Activated T-helper 2 cell treated with anti-CD3 and anti-CD28 coated beads, Interferon-gamma antibody, Interleukin-2, Interleukin-4, amounts not matched to agents 10 μg/mL and 5 μg/mL and 100 μg/mL, durations not matched to agents 14 hours and 24 hours and 36 hours (primary cell): ENCODE measurements around the gene C4BPB. TPM values are rescaled to one million over a fixed set of nuclear protein-coding genes. Genes with fewer than 3 reads are reported as not detected.

ENCODE experiments used
- DNase-seq: peaks from one replicate; pipeline ENCODE4 v3.0.0; 2021; ENCODE audit warnings: low spot score
- H3K27ac Mint-ChIP-seq: one replicate; pipeline ENCODE4 v1.8.0; 2021; ENCODE audit warnings: mixed read lengths
- H3K27me3 Mint-ChIP-seq: one replicate; pipeline ENCODE4 v1.8.0; 2021; ENCODE audit warnings: low read depth, mixed read lengths
- H3K36me3 Mint-ChIP-seq: one replicate; pipeline ENCODE4 v1.8.0; 2021; ENCODE audit warnings: low read depth, mixed read lengths
- H3K4me1 Mint-ChIP-seq: one replicate; pipeline ENCODE4 v1.8.0; 2021; ENCODE audit warnings: low read depth, mixed read lengths
- H3K4me3 Mint-ChIP-seq: one replicate; pipeline ENCODE4 v1.8.0; 2021; ENCODE audit warnings: low read depth, mild to moderate bottlenecking, moderate library complexity, mixed read lengths
- H3K9me3 Mint-ChIP-seq: one replicate; pipeline ENCODE4 v1.8.0; 2021; ENCODE audit warnings: mixed read lengths
- intact Hi-C: fragments of 100-400 bp; cut with micrococcal nuclease; formaldehyde crosslinking; loops from one replicate; pipeline ENCODE4 v1.15.1; 2023
- total RNA-seq: library from RNA; stranded (reverse); gene quantifications from 2 replicates; pipeline ENCODE4 v1.2.3, GENCODE V29; 2022

The C4BPB gene
- total RNA-seq, 1 donor from 2014 or later = 0.23 TPM

DNA sequence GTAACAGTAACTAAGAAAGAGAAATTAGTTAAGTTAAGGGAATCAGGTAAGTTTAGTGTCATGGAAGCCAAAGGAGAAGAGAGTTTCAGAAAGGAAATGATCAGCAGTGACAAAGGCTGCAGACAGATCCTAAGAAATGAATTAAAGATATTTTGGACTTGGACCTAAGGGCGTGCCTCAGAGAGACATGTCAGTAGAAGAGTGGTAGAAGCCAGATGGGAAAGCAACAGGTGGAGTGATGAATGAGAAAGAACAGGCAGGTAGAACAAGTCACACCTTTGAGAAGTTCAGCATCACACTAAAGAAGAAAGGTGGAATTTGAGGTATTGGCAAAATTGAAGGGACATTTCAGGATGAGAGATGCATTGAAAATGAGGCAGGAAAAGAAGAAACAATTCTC, 14.0 kb downstream of the C4BPB start:
- H3K27ac Mint-ChIP-seq = no peak overlapping the region
- no peaks in the 10 kb centered on the region for H3K9me3 Mint-ChIP-seq
- H3K4me3 Mint-ChIP-seq = no peak overlapping the region
- DNase-seq = no peak
- peaks cover 6% of the 10 kb centered on the region for H3K4me1 Mint-ChIP-seq
- peaks cover 16% of the 10 kb centered on the region for H3K27me3 Mint-ChIP-seq
- intact Hi-C loops = no loop called here
- no peaks in the 10 kb centered on the region for H3K36me3 Mint-ChIP-seq

DNA sequence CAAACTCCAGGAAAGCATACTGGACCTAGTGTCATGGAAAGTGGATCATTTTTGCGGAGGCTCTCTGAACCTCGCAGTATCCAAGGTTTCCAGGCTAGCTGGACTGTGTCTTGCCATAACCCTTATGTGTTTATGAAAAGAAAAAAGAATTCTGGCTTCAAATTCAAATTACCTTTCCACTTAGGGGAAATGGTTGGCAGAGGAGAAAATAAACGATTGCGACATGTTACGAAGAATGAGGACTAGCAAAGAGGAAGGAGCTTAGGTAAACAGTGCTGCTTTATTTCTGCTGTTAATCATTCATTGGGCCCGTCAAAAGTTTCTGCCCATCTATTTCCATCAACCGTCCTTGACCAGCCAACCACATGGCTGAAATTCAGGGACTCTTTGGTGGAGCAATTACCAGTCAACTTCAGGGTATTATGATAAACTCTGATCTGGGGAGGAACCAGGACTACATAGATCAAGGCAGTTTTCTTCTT, 15.3 kb downstream of the C4BPB start, which contains the start of gene C4BPA:
Gene C4BPA, plus strand, starts transcription at position 342 of the 482 bp plus-strand sequence. CDS start 8,793 bp downstream, outside the sequence.
- Mint-ChIP-seq H3K4me1 (no peaks in the 10 kb centered on the region), H3K9me3 (no peaks in the 10 kb centered on the region), H3K27ac (no peak within 1 kb of the TSS), H3K36me3 (no peaks in the 10 kb centered on the region), H3K27me3 (peaks cover 18% of the 10 kb centered on the region), H3K4me3 (no peak within 1 kb of the TSS)
- no peak for DNase-seq
- intact Hi-C loops = no loop called here

DNA sequence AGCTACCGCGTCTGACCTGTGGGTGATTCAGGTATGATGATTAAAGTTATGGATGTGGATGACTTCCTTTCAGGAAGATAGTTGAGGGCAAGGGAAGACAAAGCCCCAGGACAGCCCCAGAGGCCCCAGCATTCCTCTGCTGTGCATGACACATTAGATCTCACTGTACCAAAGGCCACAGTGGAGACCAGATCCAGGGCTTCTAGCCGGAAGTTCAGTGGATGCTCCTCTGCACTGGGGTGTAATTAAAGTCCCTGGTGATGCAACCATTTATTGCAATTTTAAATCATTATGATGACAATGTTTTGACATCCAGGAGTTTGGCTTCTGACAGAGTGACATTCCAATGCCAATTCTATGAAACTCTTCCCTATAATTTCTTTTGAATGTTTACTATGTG, 20.3 kb downstream of the C4BPB start:
- H3K4me1 Mint-ChIP-seq = no peaks in the 10 kb centered on the region
- intact Hi-C loops = no loop called here

DNA sequence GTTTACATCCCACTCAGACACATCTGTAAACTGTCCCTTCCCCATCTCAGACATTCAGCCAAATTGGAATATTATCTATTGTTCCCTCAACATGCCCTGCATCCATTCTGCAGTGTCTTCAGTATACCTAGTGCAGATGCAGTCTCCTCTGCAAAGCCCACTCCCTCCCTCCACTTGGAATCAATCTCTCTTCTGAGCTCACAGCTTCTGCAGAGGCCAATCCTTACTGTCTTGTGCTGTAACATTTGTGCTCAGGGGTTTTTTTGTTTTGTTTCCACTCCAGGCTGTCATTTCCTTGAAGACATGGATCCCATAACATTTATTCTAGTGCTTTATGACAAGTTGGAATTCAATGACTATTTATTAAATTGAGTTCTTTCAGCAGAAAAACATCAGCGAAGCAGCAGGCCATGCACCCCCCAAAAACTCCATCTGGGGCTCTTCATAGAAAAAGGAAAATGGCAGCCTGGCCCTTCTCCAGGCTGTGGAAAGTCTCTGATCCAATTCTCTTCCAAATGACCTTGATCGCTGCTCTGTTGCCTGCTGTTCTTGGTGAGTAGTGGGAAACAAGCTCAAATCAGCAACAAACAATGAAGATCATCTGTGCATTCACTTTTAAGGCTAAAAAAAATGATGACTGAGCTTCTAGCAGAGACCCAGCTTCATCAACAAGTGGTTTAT, 24.1 kb downstream of the C4BPB start:
- intact Hi-C loops = no loop called here
- Mint-ChIP-seq H3K9me3 (no peaks in the 10 kb centered on the region), H3K4me3 (no peak overlapping the region), H3K36me3 (no peaks in the 10 kb centered on the region), H3K27ac (no peak overlapping the region), H3K27me3 (peaks cover 25% of the 10 kb centered on the region), H3K4me1 (no peaks in the 10 kb centered on the region)
- DNase-seq = no peak

More for the DNA sequence above, 20.3 kb downstream of the C4BPB start:
- no peaks in the 10 kb centered on the region for H3K36me3 Mint-ChIP-seq
- H3K4me3 Mint-ChIP-seq = no peak overlapping the region
- H3K27me3 Mint-ChIP-seq = peaks cover 25% of the 10 kb centered on the region
- no peak overlapping the region for H3K27ac Mint-ChIP-seq
- DNase-seq = no peak
- H3K9me3 Mint-ChIP-seq = no peaks in the 10 kb centered on the region

DNA sequence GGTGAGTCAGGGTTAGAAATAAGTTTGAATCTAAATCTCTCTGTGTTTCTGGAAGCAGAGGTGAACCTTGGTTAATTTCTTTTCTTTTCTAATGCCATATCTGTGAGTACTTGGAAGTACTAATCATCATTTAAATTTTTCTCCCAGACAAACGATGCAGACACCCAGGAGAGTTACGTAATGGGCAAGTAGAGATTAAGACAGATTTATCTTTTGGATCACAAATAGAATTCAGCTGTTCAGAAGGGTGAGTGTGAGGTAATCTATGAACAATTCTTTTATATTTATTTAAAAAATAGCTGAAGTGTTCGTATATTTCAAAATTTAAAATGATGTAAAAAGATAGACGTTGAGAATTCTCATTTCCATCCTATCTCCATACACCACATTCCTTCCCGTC, 26.6 kb downstream of the C4BPB start:
- H3K4me1 Mint-ChIP-seq = no peaks in the 10 kb centered on the region
- H3K4me3 Mint-ChIP-seq = no peak overlapping the region
- peaks cover 20% of the 10 kb centered on the region for H3K27me3 Mint-ChIP-seq
- intact Hi-C loops = no loop called here
- no peak overlapping the region for H3K27ac Mint-ChIP-seq
- no peaks in the 10 kb centered on the region for H3K36me3 Mint-ChIP-seq
- no peak for DNase-seq
- H3K9me3 Mint-ChIP-seq = no peaks in the 10 kb centered on the region

DNA sequence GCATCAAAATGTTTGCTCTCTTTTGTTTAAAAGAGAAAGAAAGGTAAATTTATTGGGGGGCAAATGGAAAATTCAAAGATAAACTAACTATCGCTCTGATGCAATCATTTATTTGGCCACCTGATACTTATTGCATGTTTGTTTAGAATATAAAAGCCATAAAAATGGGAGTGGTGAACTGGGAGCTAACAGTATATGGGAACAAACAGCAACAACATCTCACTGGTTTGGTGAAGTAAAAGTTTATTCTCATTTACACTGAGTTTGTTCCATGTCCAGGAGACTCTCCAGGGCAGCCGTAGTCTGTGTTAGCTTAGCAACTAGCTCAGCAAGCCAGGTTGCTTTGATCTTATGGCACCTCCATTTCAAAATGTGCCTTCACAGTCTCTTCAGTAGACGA, 35.7 kb downstream of the C4BPB start:
- intact Hi-C loops = no loop called here
- Mint-ChIP-seq H3K4me1 (no peaks in the 10 kb centered on the region), H3K27ac (no peak overlapping the region), H3K9me3 (peaks cover 15% of the 10 kb centered on the region), H3K4me3 (no peak overlapping the region), H3K36me3 (no peaks in the 10 kb centered on the region), H3K27me3 (peaks cover 6% of the 10 kb centered on the region)
- no peak for DNase-seq

DNA sequence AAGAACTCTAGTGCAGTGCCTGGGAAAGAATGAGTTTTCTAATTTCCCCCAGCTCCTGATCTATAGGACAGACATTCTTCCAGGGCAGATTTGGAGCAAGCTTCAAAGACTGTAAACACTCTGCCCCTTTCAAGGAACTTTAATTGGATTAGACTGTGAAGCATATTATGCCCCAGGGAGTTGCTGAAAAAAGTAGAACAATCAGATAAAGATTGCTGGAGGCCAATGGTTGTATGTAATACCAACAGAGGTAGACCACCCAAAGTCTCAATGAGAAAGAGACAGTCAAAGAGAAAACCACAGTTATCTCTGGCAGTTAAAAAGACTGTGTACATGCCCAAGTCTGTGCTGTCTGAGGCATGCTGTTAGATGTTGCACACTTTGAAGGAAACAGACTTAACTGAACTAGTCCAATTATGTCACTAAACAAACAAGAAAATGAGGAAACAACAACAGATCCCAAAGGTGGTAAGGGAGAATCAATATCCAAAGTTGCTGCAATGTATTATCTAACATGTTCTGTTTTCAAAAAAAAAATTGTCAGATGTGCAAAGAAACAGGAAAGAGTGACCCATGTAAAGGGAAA, 39.8 kb downstream of the C4BPB start:
- no peaks in the 10 kb centered on the region for H3K4me1 Mint-ChIP-seq
- intact Hi-C loops = no loop called here
- no peak overlapping the region for H3K27ac Mint-ChIP-seq
- peaks cover 6% of the 10 kb centered on the region for H3K27me3 Mint-ChIP-seq
- no peak overlapping the region for H3K4me3 Mint-ChIP-seq
- H3K36me3 Mint-ChIP-seq = no peaks in the 10 kb centered on the region
- peaks cover 30% of the 10 kb centered on the region for H3K9me3 Mint-ChIP-seq
- no peak for DNase-seq

DNA sequence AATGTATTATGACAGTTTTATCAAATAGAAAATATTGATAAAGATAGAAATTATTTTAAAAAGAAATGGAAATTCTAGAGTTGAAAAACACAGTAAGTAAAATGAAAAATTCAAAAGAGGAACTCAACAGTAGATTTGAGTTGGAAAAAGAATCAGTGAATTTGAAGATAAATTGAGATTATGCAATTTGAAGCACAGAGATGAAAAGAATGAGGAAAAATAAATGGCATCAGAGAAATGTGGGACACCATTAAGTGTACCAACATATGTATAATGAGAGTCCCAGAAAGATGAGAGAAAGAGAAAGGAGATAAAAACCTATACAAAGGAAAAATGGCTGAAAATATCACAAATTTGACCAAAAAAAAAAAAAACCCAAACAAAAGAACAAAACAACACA, 40.4 kb downstream of the C4BPB start:
- H3K4me3 Mint-ChIP-seq = no peak overlapping the region
- DNase-seq = no peak
- no peaks in the 10 kb centered on the region for H3K4me1 Mint-ChIP-seq
- H3K27me3 Mint-ChIP-seq = peaks cover 5% of the 10 kb centered on the region
- peaks cover 30% of the 10 kb centered on the region for H3K9me3 Mint-ChIP-seq
- no peak overlapping the region for H3K27ac Mint-ChIP-seq
- intact Hi-C loops = no loop called here
- H3K36me3 Mint-ChIP-seq = no peaks in the 10 kb centered on the region

DNA sequence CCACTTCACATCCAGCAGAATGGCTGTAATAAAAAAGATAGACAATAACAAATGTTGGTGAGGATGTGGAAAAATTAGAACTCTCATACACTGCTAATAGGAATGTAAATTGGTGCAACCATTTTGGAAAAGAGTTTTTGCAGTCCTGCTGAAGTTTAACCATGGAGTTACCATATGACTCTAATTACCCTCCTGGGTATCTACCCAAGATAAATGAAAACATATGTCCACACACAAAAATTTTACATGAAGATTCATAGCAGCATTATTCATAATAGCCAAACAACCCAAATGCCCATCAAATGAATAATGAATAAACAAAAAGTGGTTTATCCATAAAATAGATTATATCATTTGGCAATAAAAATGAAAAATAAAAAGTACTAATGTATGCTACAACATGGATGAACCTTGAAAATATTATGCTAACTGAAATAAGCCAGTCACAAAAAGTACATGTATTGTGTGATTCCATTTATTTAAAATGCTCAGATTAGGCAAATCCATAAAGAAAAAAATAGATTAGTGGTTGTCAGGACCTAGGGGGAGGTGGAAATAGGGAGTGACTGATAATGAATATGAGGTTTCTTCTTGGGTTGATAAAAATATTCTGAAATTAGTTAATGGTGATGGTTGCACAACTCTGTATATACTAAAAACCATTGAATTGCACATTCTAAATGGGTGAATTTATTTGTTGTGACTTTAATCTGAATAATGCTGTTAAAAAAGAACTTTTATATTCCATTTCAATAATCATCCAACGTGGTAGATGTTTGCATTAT, 41.8 kb downstream of the C4BPB start:
- DNase-seq = no peak
- H3K36me3 Mint-ChIP-seq = no peaks in the 10 kb centered on the region
- H3K4me1 Mint-ChIP-seq = no peaks in the 10 kb centered on the region
- H3K9me3 Mint-ChIP-seq = peaks cover 30% of the 10 kb centered on the region
- intact Hi-C loops = no loop called here
- no peak overlapping the region for H3K27ac Mint-ChIP-seq
- peaks cover 4% of the 10 kb centered on the region for H3K27me3 Mint-ChIP-seq
- H3K4me3 Mint-ChIP-seq = no peak overlapping the region

DNA sequence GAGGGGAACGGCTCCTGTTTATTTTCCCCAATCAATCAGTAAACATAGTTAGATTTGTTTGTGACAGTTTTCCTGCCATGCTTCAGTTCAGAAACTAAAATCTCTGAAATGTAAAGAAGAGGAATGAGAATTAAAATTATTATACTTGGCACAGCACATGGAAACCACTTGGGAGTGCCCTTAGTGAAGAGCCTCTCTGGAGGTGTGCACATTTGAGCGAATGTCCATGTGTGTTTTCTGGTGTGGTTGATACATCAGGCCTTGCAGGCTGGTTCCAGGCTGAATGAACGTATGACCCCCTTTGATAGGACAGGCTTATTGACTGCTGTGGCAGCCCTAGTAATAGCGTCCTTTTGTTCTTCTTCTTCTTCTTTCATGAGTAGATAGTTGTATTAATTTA, 42.5 kb downstream of the C4BPB start:
- H3K27ac Mint-ChIP-seq = no peak overlapping the region
- H3K4me3 Mint-ChIP-seq = no peak overlapping the region

DNA sequence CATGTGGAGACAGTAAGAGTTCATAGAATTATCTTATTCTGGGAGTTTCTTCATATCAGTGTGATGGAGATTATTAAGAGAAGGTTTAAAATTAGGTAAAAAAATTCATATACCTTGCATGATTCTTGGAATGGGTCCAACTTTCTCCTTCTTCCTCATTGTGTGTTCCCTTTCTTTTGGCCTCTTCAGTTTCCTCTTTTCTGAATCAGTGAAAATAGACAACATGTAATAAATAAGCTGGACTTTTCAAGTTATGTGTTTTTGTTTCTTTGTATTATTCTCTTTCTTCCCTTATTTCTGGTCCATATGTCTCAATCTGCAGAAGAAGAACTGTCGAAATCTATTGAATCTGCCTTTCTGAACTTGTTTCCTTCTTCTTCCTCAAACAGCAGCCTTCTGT, 45.9 kb downstream of the C4BPB start:
- intact Hi-C loops = no loop called here
- H3K4me3 Mint-ChIP-seq = no peak overlapping the region
- no peaks in the 10 kb centered on the region for H3K4me1 Mint-ChIP-seq
- H3K27ac Mint-ChIP-seq = no peak overlapping the region
- peaks cover 4% of the 10 kb centered on the region for H3K27me3 Mint-ChIP-seq
- no peaks in the 10 kb centered on the region for H3K36me3 Mint-ChIP-seq
- DNase-seq = no peak
- peaks cover 13% of the 10 kb centered on the region for H3K9me3 Mint-ChIP-seq

More for the DNA sequence above, 42.5 kb downstream of the C4BPB start:
- Mint-ChIP-seq H3K9me3 (peaks cover 30% of the 10 kb centered on the region), H3K4me1 (no peaks in the 10 kb centered on the region), H3K27me3 (peaks cover 4% of the 10 kb centered on the region), H3K36me3 (no peaks in the 10 kb centered on the region)
- intact Hi-C loops = no loop called here
- no peak for DNase-seq

DNA sequence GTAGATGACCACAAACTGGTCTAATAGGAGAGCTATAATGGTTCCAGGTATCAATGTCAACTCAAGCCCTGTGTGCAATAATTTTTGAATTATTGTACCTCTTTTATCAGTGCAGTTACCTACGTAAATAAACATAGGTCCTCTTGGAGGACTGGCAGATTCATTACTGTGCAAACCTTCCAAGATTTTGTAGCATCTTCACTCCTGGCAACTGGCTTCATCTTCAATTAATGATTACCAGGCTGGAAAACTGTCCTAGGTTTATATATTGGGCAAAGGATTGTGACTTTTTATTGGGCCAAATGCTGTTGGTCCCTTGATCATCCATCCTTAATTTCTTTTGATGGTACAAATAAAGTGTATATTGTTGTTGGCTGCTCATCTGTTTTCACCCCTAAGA, 51.0 kb downstream of the C4BPB start:
- H3K27ac Mint-ChIP-seq = no peak overlapping the region
- no peaks in the 10 kb centered on the region for H3K36me3 Mint-ChIP-seq
- no peak overlapping the region for H3K4me3 Mint-ChIP-seq
- intact Hi-C loops = no loop called here
- no peaks in the 10 kb centered on the region for H3K27me3 Mint-ChIP-seq
- DNase-seq = no peak
- no peaks in the 10 kb centered on the region for H3K4me1 Mint-ChIP-seq
- H3K9me3 Mint-ChIP-seq = no peaks in the 10 kb centered on the region

DNA sequence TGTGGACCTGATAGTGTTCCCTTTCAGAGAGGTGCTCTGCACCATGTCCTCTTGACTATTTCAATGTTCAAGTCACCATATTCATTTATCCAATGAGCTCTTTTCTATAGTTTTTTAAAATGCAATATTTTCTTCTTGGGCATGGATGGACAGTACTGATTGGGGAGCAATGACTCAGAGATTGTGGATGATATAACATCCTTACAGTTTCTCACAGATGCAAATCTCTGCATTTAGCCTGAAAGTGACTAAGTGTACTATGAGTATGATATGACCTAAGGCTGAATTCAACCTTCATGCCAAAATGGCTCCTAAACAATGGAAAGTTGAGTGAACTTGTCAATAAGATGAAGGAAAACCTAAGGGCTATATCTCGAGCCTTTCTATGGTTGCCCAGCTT, 51.9 kb downstream of the C4BPB start:
- intact Hi-C loops = no loop called here
- Mint-ChIP-seq H3K9me3 (no peaks in the 10 kb centered on the region), H3K27ac (no peak overlapping the region), H3K27me3 (peaks cover 2% of the 10 kb centered on the region), H3K36me3 (no peaks in the 10 kb centered on the region), H3K4me3 (no peak overlapping the region), H3K4me1 (no peaks in the 10 kb centered on the region)
- no peak for DNase-seq
